ENCODE measurements around the gene RPL18A. TPM values are rescaled to one million over a fixed set of nuclear protein-coding genes. Genes with fewer than 3 reads are reported as not detected.

Gene RPL18A
- total and polyA plus RNA-seq, 2 of the 13 experiments (the other 11 are each of a cell fraction or from before 2014, with no cell fraction given): 1,471 to 2,004 TPM

DNA sequence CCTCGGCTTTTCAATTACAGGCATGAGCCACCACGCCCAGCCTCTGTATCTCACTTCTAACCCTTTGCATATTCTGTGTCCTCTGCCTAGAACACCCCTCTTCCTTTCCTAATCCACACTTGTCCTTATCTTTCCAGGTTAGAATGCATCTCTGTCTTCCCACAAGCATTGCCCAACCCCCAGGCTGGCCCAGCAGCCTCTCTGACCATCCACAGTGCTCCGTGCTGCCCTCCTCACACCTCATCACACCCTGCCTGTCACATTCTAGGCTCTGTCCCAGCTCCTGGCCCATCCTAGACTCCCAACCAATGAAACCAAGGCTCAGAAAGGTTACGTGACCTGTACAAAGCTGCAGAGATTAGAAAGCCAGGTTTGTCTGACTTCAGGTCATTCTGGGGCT, 23.2 kb upstream of the RPL18A start:
- Histone ChIP-seq H3K27me3 (ENCODE audit: control insufficient read depth in 1 of 2, insufficient read depth in 2 of 2, low read length in 2 of 2) (no peaks in the 10 kb centered on the region), H3K9ac (ENCODE audit: insufficient read depth, low read depth, low read length) (no peak overlapping the region), H2AFZ (ENCODE audit: low read length) (no peak overlapping the region), H3K4me3 (replicated peaks in 1 of 3; ENCODE audit: insufficient read depth in 1 of 3, low read depth in 2 of 3, low read length in 3 of 3) (no peak overlapping the region), H3K9me3 (ENCODE audit: low read length) (no peaks in the 10 kb centered on the region), H3K4me1 (ENCODE audit: insufficient read depth, low read length) (no peaks in the 10 kb centered on the region), H4K20me1 (ENCODE audit: insufficient read depth, low read length) (no peaks in the 10 kb centered on the region), H3K79me2 (ENCODE audit: insufficient read depth, low read length) (no peaks in the 10 kb centered on the region), H3K4me2 (ENCODE audit: low read depth, low read length) (no peak overlapping the region), H3K27ac (ENCODE audit: extremely low read length, insufficient read depth, low read length) (no peak overlapping the region), H3K36me3 (replicated peaks in 1 of 2; ENCODE audit: control insufficient read depth in 1 of 2, insufficient read depth in 2 of 2, low read length in 2 of 2) (peaks cover 4 to 5% of the 10 kb centered on the region in 2 experiments; a peak in 3 of 5 replicates)
- DNase-seq (ENCODE audit: low spot score) (no peak), ATAC-seq (no peak), FAIRE-seq (no peak)
- intact Hi-C loops (cut with micrococcal nuclease; ENCODE audit: unreplicated experiment) (no loop called here), in situ Hi-C loops (cut with HindIII; ENCODE audit: extremely low pct_ligation_motif_present, low pct_unique_long_range_greater_than_20kb) (no loop called here)
- no peak for TF ChIP-seq FOXO1 (CRISPR knock-in tag; IDR thresholded peaks at IDR 0.05)
- no peak for TF ChIP-seq SIN3A (IDR thresholded peaks at IDR 0.05; ENCODE audit: borderline replicate concordance, low read depth, low read length)
- TF ChIP-seq ZNF543 (CRISPR knock-in tag; IDR thresholded peaks at IDR 0.05): no peak
- TF ChIP-seq, protein P1, sequence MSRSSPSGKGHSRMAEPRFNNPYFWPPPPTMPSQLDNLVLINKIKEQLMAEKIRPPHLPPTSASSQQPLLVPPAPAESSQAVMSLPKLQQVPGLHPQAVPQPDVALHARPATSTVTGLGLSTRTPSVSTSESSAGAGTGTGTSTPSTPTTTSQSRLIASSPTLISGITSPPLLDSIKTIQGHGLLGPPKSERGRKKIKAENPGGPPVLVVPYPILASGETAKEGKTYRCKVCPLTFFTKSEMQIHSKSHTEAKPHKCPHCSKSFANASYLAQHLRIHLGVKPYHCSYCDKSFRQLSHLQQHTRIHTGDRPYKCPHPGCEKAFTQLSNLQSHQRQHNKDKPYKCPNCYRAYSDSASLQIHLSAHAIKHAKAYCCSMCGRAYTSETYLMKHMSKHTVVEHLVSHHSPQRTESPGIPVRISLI (CRISPR knock-in tag; IDR thresholded peaks at IDR 0.05; ENCODE audit: borderline replicate concordance): no peak
- TF ChIP-seq, protein P2, sequence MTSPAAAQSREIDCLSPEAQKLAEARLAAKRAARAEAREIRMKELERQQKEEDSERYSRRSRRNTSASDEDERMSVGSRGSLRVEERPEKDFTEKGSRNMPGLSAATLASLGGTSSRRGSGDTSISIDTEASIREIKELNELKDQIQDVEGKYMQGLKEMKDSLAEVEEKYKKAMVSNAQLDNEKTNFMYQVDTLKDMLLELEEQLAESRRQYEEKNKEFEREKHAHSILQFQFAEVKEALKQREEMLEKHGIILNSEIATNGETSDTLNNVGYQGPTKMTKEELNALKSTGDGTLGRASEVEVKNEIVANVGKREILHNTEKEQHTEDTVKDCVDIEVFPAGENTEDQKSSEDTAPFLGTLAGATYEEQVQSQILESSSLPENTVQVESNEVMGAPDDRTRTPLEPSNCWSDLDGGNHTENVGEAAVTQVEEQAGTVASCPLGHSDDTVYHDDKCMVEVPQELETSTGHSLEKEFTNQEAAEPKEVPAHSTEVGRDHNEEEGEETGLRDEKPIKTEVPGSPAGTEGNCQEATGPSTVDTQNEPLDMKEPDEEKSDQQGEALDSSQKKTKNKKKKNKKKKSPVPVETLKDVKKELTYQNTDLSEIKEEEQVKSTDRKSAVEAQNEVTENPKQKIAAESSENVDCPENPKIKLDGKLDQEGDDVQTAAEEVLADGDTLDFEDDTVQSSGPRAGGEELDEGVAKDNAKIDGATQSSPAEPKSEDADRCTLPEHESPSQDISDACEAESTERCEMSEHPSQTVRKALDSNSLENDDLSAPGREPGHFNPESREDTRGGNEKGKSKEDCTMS (CRISPR knock-in tag; conservative IDR thresholded peaks at IDR 0.05): no peak
- TF ChIP-seq, protein P3, sequence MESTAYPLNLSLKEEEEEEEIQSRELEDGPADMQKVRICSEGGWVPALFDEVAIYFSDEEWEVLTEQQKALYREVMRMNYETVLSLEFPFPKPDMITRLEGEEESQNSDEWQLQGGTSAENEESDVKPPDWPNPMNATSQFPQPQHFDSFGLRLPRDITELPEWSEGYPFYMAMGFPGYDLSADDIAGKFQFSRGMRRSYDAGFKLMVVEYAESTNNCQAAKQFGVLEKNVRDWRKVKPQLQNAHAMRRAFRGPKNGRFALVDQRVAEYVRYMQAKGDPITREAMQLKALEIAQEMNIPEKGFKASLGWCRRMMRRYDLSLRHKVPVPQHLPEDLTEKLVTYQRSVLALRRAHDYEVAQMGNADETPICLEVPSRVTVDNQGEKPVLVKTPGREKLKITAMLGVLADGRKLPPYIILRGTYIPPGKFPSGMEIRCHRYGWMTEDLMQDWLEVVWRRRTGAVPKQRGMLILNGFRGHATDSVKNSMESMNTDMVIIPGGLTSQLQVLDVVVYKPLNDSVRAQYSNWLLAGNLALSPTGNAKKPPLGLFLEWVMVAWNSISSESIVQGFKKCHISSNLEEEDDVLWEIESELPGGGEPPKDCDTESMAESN (CRISPR knock-in tag; conservative IDR thresholded peaks at IDR 0.05): no peak
- no peak for TF ChIP-seq NFIB (CRISPR knock-in tag; IDR thresholded peaks at IDR 0.05; ENCODE audit: borderline replicate concordance)
- TF ChIP-seq ZNF776 (CRISPR knock-in tag; IDR thresholded peaks at IDR 0.05): no peak
- TF ChIP-seq, protein P4, sequence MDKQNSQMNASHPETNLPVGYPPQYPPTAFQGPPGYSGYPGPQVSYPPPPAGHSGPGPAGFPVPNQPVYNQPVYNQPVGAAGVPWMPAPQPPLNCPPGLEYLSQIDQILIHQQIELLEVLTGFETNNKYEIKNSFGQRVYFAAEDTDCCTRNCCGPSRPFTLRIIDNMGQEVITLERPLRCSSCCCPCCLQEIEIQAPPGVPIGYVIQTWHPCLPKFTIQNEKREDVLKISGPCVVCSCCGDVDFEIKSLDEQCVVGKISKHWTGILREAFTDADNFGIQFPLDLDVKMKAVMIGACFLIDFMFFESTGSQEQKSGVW (CRISPR knock-in tag; IDR thresholded peaks at IDR 0.05; ENCODE audit: borderline replicate concordance): no peak
- TF ChIP-seq DMAP1 (CRISPR knock-in tag; IDR thresholded peaks at IDR 0.05): no peak
- TF ChIP-seq, protein P5, sequence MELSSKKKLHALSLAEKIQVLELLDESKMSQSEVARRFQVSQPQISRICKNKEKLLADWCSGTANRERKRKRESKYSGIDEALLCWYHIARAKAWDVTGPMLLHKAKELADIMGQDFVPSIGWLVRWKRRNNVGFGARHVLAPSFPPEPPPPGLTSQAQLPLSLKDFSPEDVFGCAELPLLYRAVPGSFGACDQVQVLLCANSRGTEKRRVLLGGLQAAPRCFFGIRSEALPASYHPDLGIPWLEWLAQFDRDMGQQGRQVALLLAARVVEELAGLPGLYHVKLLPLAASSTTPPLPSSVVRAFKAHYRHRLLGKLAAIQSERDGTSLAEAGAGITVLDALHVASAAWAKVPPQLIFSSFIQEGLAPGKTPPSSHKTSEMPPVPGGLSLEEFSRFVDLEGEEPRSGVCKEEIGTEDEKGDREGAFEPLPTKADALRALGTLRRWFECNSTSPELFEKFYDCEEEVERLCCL (CRISPR knock-in tag; IDR thresholded peaks at IDR 0.05; ENCODE audit: borderline replicate concordance): no peak
- TSS peak; percentile 48 for BruUV-seq (replicated peaks)
- POLR2A ChIA-PET: no interaction called here
- WGBS (ENCODE audit: low lambda C conversion rate): 87% methylated on average over 4 of the region's 4 CpGs
- CTCF ChIA-PET (ENCODE audit: low intra/inter-chr PET ratio, low total read pairs): no interaction called here

All from HepG2 (cell line).